A549 (cell line): Measurements from ENCODE around the gene TAB3. TPM values are rescaled to one million over a fixed set of nuclear protein-coding genes. Genes with fewer than 3 reads are reported as not detected.

Experiments
- ATAC-seq, 2 experiments: fragments of 200-7000 bp in 1 of 2; fragments of >200 bp in 1 of 2; cut with Nextera tagmentation in 1 of 2; cut with Tn5 transposase in 1 of 2; 3 replicates each; pipeline versions ENCODE4 v1.8.0 to v1.9.1; 2018 to 2020; ENCODE audit warnings: mild to moderate bottlenecking in 1 of 2, moderate library complexity in 1 of 2
- CTCF ChIA-PET: fragments of 300-600 bp; sonication (Branson Sonifier 250); formaldehyde crosslinking; extraction: SDS; loops from one replicate; lab custom pipeline; 2021; ENCODE audit warnings: antibody characterized with exemption, inconsistent platforms; lab: Yijun Ruan, JAX
- POLR2A ChIA-PET: fragments of 350-600 bp; formaldehyde crosslinking; extraction: SDS; loops from one replicate; lab custom pipeline; 2021; ENCODE audit warnings: antibody characterized with exemption, inconsistent platforms; lab: Yijun Ruan, JAX
- DNase-seq, 2 experiments: peaks; one replicate each; pipeline versions ENCODE4 v3.0.0 to v3.0.0-alpha.2; 2011 to 2016; ENCODE audit warnings: low read depth in 1 of 2, low spot score in 1 of 2
- FAIRE-seq: peaks from 2 replicates; lab custom pipeline; 2011; peaks lifted over from hg19 to GRCh38; lab: Jason Lieb, UNC
- H3K27ac ChIP-seq, 2 experiments: fragments of >200 bp; sonication (Bioruptor Twin); formaldehyde crosslinking; 3 replicates each; pipeline ENCODE4 v1.5.1; 2016 to 2017
- H3K4me1 ChIP-seq: fragments of >200 bp; sonication (Bioruptor Twin); formaldehyde crosslinking; 3 replicates; pipeline ENCODE4 v1.6.1; 2016
- H3K4me2 ChIP-seq: fragments of >200 bp; sonication (Bioruptor Twin); formaldehyde crosslinking; 3 replicates; pipeline ENCODE4 v1.6.1; 2016
- H3K4me3 ChIP-seq: fragments of >200 bp; sonication (Bioruptor Twin); formaldehyde crosslinking; 3 replicates; pipeline ENCODE4 v1.5.1; 2016
- H3K9me3 ChIP-seq: fragments of >200 bp; sonication (Bioruptor Twin); formaldehyde crosslinking; 3 replicates; pipeline ENCODE4 v1.6.1; 2016
- BHLHE40 ChIP-seq: IDR thresholded peaks from 2 replicates; pipeline ENCODE4 v1.6.1; 2012; ENCODE audit warnings: low read depth, low read length, inconsistent platforms
- CBX8 ChIP-seq: fragments of 200-600 bp; sonication (generic); IDR thresholded peaks from 2 replicates; pipeline ENCODE4 v1.6.1; 2016
- CEBPB ChIP-seq, 2 experiments: fragments of >200 bp in 1 of 2; sonication (Bioruptor Twin) in 1 of 2; formaldehyde crosslinking in 1 of 2; IDR thresholded peaks; 2 replicates each; pipeline ENCODE4 v1.6.1; 2012 to 2016
- CHD4 ChIP-seq: fragments of 200-600 bp; sonication (generic); IDR thresholded peaks from 2 replicates; pipeline ENCODE4 v1.6.1; 2016; ENCODE audit warnings: antibody characterized with exemption, mild to moderate bottlenecking, borderline replicate concordance
- ESRRA ChIP-seq: fragments of 150-350 bp; IDR thresholded peaks from 2 replicates; pipeline ENCODE4 v1.6.1; 2014; ENCODE audit warnings: mild to moderate bottlenecking, low read length, borderline replicate concordance
- FOSB ChIP-seq: fragments of 250-450 bp; sonication (Bioruptor Pico); IDR thresholded peaks from 2 replicates; pipeline ENCODE4 v1.5.0; 2020; ENCODE audit warnings: mild to moderate bottlenecking, moderate library complexity
- FOSL2 ChIP-seq, 2 experiments: fragments of 450-650 bp in 1 of 2; fragments of >200 bp in 1 of 2; sonication (Bioruptor Twin) in 1 of 2; formaldehyde crosslinking; IDR thresholded peaks; 2 replicates each; pipeline versions ENCODE4 v1.5.0 to v1.6.1; 2016 to 2020; ENCODE audit warnings: mild to moderate bottlenecking in 1 of 2, moderate library complexity in 1 of 2
- GATA3 ChIP-seq: IDR thresholded peaks from 2 replicates; pipeline ENCODE4 v1.6.1; 2012; ENCODE audit warnings: borderline replicate concordance
- HEYL ChIP-seq: fragments of 250-450 bp; sonication (Bioruptor Pico); IDR thresholded peaks from 2 replicates; pipeline ENCODE4 v1.8.0; 2021; ENCODE audit warnings: mild to moderate bottlenecking, moderate library complexity
- NFE2L2 ChIP-seq: fragments of 150-350 bp; conservative IDR thresholded peaks from 2 replicates; pipeline ENCODE4 v1.6.1; 2014; ENCODE audit warnings: low read length
- NR3C1 ChIP-seq: fragments of >200 bp; sonication (Bioruptor Twin); formaldehyde crosslinking; IDR thresholded peaks from 3 replicates; pipeline ENCODE4 v1.6.1; 2017
- PHF8 ChIP-seq: fragments of 200-600 bp; sonication (generic); IDR thresholded peaks from 2 replicates; pipeline ENCODE4 v1.6.1; 2016; ENCODE audit warnings: low read depth, mild to moderate bottlenecking, antibody characterized with exemption, moderate library complexity, borderline replicate concordance
- POLR2A ChIP-seq: IDR thresholded peaks from 2 replicates; pipeline ENCODE4 v1.6.1; 2012; ENCODE audit warnings: mild to moderate bottlenecking, low read length
- RNF2 ChIP-seq: fragments of 200-600 bp; sonication (generic); IDR thresholded peaks from 2 replicates; pipeline ENCODE4 v1.6.1; 2016; ENCODE audit warnings: low read depth, mild to moderate bottlenecking, antibody characterized with exemption, moderate library complexity, borderline replicate concordance
- SMC3 ChIP-seq: fragments of >200 bp; sonication (Bioruptor Twin); formaldehyde crosslinking; IDR thresholded peaks from 3 replicates; pipeline ENCODE4 v1.6.1; 2018; ENCODE audit warnings: inconsistent platforms
- ZC3H11A ChIP-seq: fragments of 450-650 bp; IDR thresholded peaks from 2 replicates; pipeline ENCODE4 v1.6.1; 2014; ENCODE audit warnings: antibody characterized with exemption, mild to moderate bottlenecking
- ZNF302 ChIP-seq: fragments of 250-450 bp; sonication (Bioruptor Pico); IDR thresholded peaks from 2 replicates; pipeline ENCODE4 v1.9.0; 2021; ENCODE audit warnings: inconsistent platforms, mild to moderate bottlenecking, moderate library complexity
- ZSCAN20 ChIP-seq: fragments of 250-450 bp; sonication (Bioruptor Pico); IDR thresholded peaks from 2 replicates; pipeline ENCODE4 v1.8.0; 2022; ENCODE audit warnings: mild to moderate bottlenecking, moderate library complexity
- WGBS: methylation state at CpG from one replicate; pipeline ENCODE4 v1.1.6; 2017; ENCODE audit errors: missing lambda C conversion rate; 5-methylcytosine and 5-hydroxymethylcytosine counted together
- polyA plus RNA-seq, 4 experiments: library from polyadenylated mRNA; depleted of rRNA in 3 of 4; stranded (reverse); fragments of >200 nt; fragmentation: RNase III in 1 of 4; extraction: RNeasy Plus Mini Kit Qiagen cat#74134 plus additional on column Dnase treatment in 1 of 4; gene quantifications; 2 replicates in 3 of 4; 3 replicates in 1 of 4; pipeline ENCODE4 v1.2.3, GENCODE V29; 2011 to 2017
- TF ChIP-seq, protein P1 (sequence below): fragments of >200 bp; sonication (Bioruptor Twin); formaldehyde crosslinking; IDR thresholded peaks from 3 replicates; pipeline ENCODE4 v1.5.1; 2016
- TF ChIP-seq, protein P2 (sequence below): IDR thresholded peaks from 2 replicates; pipeline ENCODE4 v1.6.1; 2012
- TF ChIP-seq, protein P3 (sequence below): fragments of 450-650 bp; IDR thresholded peaks from 2 replicates; pipeline ENCODE4 v1.6.1; 2014; ENCODE audit warnings: antibody characterized with exemption

Gene TAB3
- polyA plus RNA-seq, 2 of the 4 experiments (the other 2 are of a cell fraction) = 11.2 to 18.6 TPM

DNA sequence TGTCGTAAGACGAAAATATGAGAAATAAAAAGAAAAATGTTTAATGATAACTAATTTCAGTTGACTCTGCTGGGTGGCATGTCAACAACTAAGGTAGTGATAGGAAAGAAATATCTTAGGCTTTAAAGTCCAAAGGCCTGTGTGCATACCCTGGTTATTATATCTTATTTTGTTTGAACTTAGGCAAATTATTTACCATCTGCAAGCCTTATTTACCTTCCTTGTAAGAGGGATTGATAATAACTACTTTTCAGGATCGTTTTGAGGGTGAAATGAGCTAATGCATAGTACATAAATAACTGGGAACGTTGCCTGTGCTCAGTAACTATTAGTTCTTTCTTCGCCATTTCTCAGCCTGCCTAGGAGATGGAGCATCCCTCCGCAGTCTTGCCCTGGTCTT is 41.6 kb upstream of the TAB3 start (continued):
- TF ChIP-seq, protein P1, sequence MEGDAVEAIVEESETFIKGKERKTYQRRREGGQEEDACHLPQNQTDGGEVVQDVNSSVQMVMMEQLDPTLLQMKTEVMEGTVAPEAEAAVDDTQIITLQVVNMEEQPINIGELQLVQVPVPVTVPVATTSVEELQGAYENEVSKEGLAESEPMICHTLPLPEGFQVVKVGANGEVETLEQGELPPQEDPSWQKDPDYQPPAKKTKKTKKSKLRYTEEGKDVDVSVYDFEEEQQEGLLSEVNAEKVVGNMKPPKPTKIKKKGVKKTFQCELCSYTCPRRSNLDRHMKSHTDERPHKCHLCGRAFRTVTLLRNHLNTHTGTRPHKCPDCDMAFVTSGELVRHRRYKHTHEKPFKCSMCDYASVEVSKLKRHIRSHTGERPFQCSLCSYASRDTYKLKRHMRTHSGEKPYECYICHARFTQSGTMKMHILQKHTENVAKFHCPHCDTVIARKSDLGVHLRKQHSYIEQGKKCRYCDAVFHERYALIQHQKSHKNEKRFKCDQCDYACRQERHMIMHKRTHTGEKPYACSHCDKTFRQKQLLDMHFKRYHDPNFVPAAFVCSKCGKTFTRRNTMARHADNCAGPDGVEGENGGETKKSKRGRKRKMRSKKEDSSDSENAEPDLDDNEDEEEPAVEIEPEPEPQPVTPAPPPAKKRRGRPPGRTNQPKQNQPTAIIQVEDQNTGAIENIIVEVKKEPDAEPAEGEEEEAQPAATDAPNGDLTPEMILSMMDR = no peak
- TF ChIP-seq SMC3 (no peak), ZNF302 (CRISPR knock-in tag) (no peak), HEYL (CRISPR knock-in tag) (no peak), BHLHE40 (no peak), NR3C1 (no peak)
- TF ChIP-seq, protein P2, sequence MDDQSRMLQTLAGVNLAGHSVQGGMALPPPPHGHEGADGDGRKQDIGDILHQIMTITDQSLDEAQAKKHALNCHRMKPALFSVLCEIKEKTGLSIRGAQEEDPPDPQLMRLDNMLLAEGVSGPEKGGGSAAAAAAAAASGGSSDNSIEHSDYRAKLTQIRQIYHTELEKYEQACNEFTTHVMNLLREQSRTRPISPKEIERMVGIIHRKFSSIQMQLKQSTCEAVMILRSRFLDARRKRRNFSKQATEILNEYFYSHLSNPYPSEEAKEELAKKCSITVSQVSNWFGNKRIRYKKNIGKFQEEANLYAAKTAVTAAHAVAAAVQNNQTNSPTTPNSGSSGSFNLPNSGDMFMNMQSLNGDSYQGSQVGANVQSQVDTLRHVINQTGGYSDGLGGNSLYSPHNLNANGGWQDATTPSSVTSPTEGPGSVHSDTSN = no peak

DNA sequence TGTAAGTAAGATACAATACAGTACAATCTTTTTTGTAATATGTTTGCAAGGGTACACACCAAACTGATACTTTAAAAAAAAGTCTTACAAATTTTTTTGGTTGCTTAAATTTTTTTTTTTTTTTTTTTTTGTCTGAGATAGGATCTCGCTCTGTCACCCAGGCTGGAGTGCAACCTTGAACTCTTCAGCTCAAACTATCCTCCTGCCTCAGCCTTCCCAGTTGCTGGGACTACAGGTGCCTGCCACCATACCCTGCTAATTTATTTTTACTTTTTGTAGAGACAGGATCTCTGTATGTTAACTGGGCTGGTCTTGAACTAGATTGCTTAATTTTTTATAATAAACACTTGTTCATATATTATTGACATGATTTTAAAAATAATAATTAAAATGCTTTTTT is 41.1 kb upstream of the TAB3 start:
- FAIRE-seq = no peak

DNA sequence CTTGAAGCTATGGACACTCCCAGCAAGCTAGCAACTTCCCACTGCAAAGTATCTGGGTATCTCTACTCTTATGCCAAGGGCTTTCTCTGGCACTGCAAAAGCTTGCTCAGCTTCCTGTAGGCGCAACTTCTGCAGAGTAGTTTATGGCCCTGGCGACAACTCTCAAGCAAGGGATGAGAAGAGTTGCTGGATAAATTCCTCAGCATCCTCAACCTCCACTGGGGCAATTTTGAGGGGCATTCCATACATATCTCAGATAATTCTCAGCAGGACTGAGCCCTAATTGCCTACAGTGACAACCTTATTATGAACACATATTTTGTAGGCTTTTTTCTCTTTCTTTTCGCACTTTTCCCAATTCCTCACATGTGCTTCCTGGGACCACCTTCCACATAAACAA is 31.2 kb upstream of the TAB3 start:
- ChIA-PET CTCF (no interaction called here), POLR2A (no interaction called here)
- ATAC-seq = no peak
- FAIRE-seq = no peak
- no peaks in the 10 kb centered on the region for H3K9me3 ChIP-seq
- H3K4me1 ChIP-seq = no peaks in the 10 kb centered on the region
- no peak overlapping the region for H3K27ac ChIP-seq
- 49% methylated on average over 3 of the region's 3 CpGs for WGBS
- no peak for DNase-seq
- no peak for TF ChIP-seq BHLHE40
- no peak for TF ChIP-seq ESRRA
- TF ChIP-seq PHF8 = no peak
- no peak for TF ChIP-seq RNF2
- no peak for TF ChIP-seq GATA3
- TF ChIP-seq, protein P2 = no peak
- TF ChIP-seq, protein P3, sequence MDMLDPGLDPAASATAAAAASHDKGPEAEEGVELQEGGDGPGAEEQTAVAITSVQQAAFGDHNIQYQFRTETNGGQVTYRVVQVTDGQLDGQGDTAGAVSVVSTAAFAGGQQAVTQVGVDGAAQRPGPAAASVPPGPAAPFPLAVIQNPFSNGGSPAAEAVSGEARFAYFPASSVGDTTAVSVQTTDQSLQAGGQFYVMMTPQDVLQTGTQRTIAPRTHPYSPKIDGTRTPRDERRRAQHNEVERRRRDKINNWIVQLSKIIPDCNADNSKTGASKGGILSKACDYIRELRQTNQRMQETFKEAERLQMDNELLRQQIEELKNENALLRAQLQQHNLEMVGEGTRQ = no peak
- TF ChIP-seq FOSB (CRISPR knock-in tag) = no peak
- H3K4me2 ChIP-seq = no peak overlapping the region
- no peak overlapping the region for H3K4me3 ChIP-seq

More for the DNA sequence above, 41.1 kb upstream of the TAB3 start:
- H3K4me1 ChIP-seq = no peaks in the 10 kb centered on the region
- 33% methylated on average over 1 of the region's 1 CpG for WGBS
- no peak overlapping the region for H3K4me2 ChIP-seq
- POLR2A ChIA-PET = no interaction called here
- ATAC-seq = no peak
- no peak overlapping the region for H3K27ac ChIP-seq
- no peaks in the 10 kb centered on the region for H3K9me3 ChIP-seq
- H3K4me3 ChIP-seq = no peak overlapping the region
- CTCF ChIA-PET = no interaction called here
- no peak for TF ChIP-seq FOSL2 (IDR thresholded peaks at IDR 0.05)
- no peak for TF ChIP-seq FOSL2 (CRISPR knock-in tag; IDR thresholded peaks at IDR 0.05)
- no peak for TF ChIP-seq ZSCAN20 (CRISPR knock-in tag)
- TF ChIP-seq ZC3H11A = no peak
- no peak for TF ChIP-seq NFE2L2
- no peak for TF ChIP-seq CHD4
- TF ChIP-seq CEBPB (IDR thresholded peaks at IDR 0.05) = no peak
- TF ChIP-seq POLR2A = no peak
- no peak for TF ChIP-seq CBX8
- TF ChIP-seq, all 56 proteins: peak for 0
- no peak for DNase-seq
